ENCODE data around the gene LRRC26.

The LRRC26 gene

GRCh38 chr9:137184881-137185660 is 15.2 kb upstream of the LRRC26 start:
- no peak overlapping the region for H3K9ac ChIP-seq (ENCODE audit: low read length in 5 of 5)
- H3K27ac ChIP-seq (ENCODE audit: low read depth, low read length), result no peak overlapping the region
- no peak overlapping the region for H3K4me3 ChIP-seq (ENCODE audit: low read depth in 1 of 5, low read length in 5 of 5)
- peaks cover 0 to 68% (median 64%) of the 10 kb centered on the region in 5 donors for H3K36me3 ChIP-seq (ENCODE audit: control insufficient read depth in 5 of 5, insufficient read depth in 5 of 5, low read length in 5 of 5)
- H3K4me1 ChIP-seq (ENCODE audit: control insufficient read depth in 5 of 5, insufficient read depth in 5 of 5, low read length in 5 of 5), result peaks cover 9 to 49% (median 37%) of the 10 kb centered on the region in 5 donors
- no peaks in the 10 kb centered on the region for H3K9me3 ChIP-seq (ENCODE audit: control insufficient read depth in 5 of 5, low read length in 5 of 5)
- H3K27me3 ChIP-seq (ENCODE audit: control insufficient read depth in 5 of 5, insufficient read depth in 4 of 5, low read length in 5 of 5), result no peaks in the 10 kb centered on the region

DNA sequence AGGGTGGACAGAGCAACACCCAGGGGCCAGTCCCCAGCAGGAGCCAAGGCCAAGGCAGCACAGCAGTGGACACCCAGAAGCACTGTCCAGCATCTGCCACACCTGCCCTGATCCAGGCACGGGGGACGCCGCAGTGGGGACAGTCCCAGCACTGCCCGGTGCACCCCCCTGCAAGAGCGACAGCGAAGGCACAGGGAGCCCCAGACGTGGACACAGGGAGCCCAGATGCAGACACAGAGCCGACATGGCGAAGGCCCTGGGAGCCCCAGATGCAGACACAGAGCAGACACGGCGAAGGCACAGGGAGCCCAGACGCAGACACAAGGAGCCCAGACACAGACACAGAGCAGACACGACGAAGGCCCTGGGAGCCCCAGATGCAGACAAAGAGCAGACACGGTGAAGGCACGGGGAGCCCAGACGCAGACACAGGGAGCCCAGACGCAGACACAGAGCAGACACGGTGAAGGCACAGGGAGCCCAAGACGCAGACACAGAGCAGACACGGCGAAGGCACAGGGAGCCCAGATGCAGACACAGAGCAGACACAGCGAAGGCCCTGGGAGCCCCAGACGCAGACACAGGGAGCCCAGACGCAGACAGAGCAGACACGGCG is 14.2 kb upstream of the LRRC26 start:
- Histone ChIP-seq H3K4me1 (ENCODE audit: control insufficient read depth in 5 of 5, insufficient read depth in 5 of 5, low read length in 5 of 5) (peaks cover 9 to 39% (median 27%) of the 10 kb centered on the region in 5 donors), H3K9me3 (ENCODE audit: control insufficient read depth in 5 of 5, low read length in 5 of 5) (no peaks in the 10 kb centered on the region), H3K27ac (ENCODE audit: low read depth, low read length) (no peak overlapping the region), H3K4me3 (ENCODE audit: low read depth in 1 of 5, low read length in 5 of 5) (no peak overlapping the region), H3K9ac (ENCODE audit: low read length in 5 of 5) (no peak overlapping the region), H3K27me3 (ENCODE audit: control insufficient read depth in 5 of 5, insufficient read depth in 4 of 5, low read length in 5 of 5) (no peaks in the 10 kb centered on the region), H3K36me3 (ENCODE audit: control insufficient read depth in 5 of 5, insufficient read depth in 5 of 5, low read length in 5 of 5) (peaks cover 0 to 74% (median 70%) of the 10 kb centered on the region in 5 donors)

DNA sequence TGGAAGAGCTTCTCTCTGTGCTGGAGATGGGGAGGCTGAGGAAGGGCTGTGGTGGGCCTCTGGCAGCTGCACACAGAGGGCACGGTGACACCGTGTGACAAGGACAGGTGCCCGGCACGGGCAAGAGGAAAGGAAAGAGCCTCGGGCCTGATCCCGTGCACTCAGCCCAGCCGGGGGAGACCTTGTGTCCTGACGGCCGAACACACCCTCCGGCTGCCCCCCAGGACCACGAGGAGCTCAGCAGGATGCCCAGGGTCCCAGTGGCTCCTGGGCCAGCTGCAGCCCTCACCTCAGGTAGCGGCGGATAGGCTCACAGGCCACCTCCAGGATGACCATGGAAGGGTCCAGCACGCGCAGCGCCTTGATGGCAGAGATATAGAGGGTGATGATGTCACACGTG is 13.0 kb upstream of the LRRC26 start:
- Histone ChIP-seq H3K9ac (ENCODE audit: low read length in 5 of 5) (no peak overlapping the region), H3K36me3 (ENCODE audit: control insufficient read depth in 5 of 5, insufficient read depth in 5 of 5, low read length in 5 of 5) (peaks cover 0 to 87% (median 82%) of the 10 kb centered on the region in 5 donors), H3K27me3 (ENCODE audit: control insufficient read depth in 5 of 5, insufficient read depth in 4 of 5, low read length in 5 of 5) (no peaks in the 10 kb centered on the region), H3K4me3 (ENCODE audit: low read depth in 1 of 5, low read length in 5 of 5) (no peak overlapping the region), H3K27ac (ENCODE audit: low read depth, low read length) (no peak overlapping the region), H3K9me3 (ENCODE audit: control insufficient read depth in 5 of 5, low read length in 5 of 5) (no peaks in the 10 kb centered on the region), H3K4me1 (ENCODE audit: control insufficient read depth in 5 of 5, insufficient read depth in 5 of 5, low read length in 5 of 5) (peaks cover 9 to 33% (median 22%) of the 10 kb centered on the region in 5 donors)

- Histone ChIP-seq H3K27me3 (ENCODE audit: control insufficient read depth in 5 of 5, insufficient read depth in 4 of 5, low read length in 5 of 5) (no peaks in the 10 kb centered on the region), H3K27ac (ENCODE audit: low read depth, low read length) (no peak overlapping the region)
Observed at GRCh38 chr9:137181680-137182079, 11.8 kb upstream of the LRRC26 start.

GRCh38 chr9:137180491-137180890 is 10.6 kb upstream of the LRRC26 start:
- no peaks in the 10 kb centered on the region for H3K27me3 ChIP-seq (ENCODE audit: control insufficient read depth in 5 of 5, insufficient read depth in 4 of 5, low read length in 5 of 5)
- no peak overlapping the region for H3K27ac ChIP-seq (ENCODE audit: low read depth, low read length)
- no peak overlapping the region for H3K9ac ChIP-seq (ENCODE audit: low read length in 5 of 5)
- no peak overlapping the region for H3K4me3 ChIP-seq (ENCODE audit: low read depth in 1 of 5, low read length in 5 of 5)
- no peaks in the 10 kb centered on the region for H3K9me3 ChIP-seq (ENCODE audit: control insufficient read depth in 5 of 5, low read length in 5 of 5)
- H3K4me1 ChIP-seq (ENCODE audit: control insufficient read depth in 5 of 5, insufficient read depth in 5 of 5, low read length in 5 of 5), result peaks cover 0 to 10% (median 0%) of the 10 kb centered on the region in 5 donors
- peaks cover 0 to 85% (median 79%) of the 10 kb centered on the region in 5 donors for H3K36me3 ChIP-seq (ENCODE audit: control insufficient read depth in 5 of 5, insufficient read depth in 5 of 5, low read length in 5 of 5)

More at GRCh38 chr9:137181680-137182079, 11.8 kb upstream of the LRRC26 start:
- Histone ChIP-seq H3K4me1 (ENCODE audit: control insufficient read depth in 5 of 5, insufficient read depth in 5 of 5, low read length in 5 of 5) (peaks cover 0 to 21% (median 10%) of the 10 kb centered on the region in 5 donors), H3K9me3 (ENCODE audit: control insufficient read depth in 5 of 5, low read length in 5 of 5) (no peaks in the 10 kb centered on the region), H3K36me3 (ENCODE audit: control insufficient read depth in 5 of 5, insufficient read depth in 5 of 5, low read length in 5 of 5) (peaks cover 0 to 96% (median 85%) of the 10 kb centered on the region in 5 donors), H3K4me3 (ENCODE audit: low read depth in 1 of 5, low read length in 5 of 5) (no peak overlapping the region), H3K9ac (ENCODE audit: low read length in 5 of 5) (no peak overlapping the region)

- peaks cover 0 to 78% (median 73%) of the 10 kb centered on the region in 5 donors for H3K36me3 ChIP-seq (ENCODE audit: control insufficient read depth in 5 of 5, insufficient read depth in 5 of 5, low read length in 5 of 5)
Observed at GRCh38 chr9:137179761-137180160, 9.9 kb upstream of the LRRC26 start.

GRCh38 chr9:137178939-137179630 is 9.2 kb upstream of the LRRC26 start:
- Histone ChIP-seq H3K4me3 (ENCODE audit: low read depth in 1 of 5, low read length in 5 of 5) (no peak overlapping the region), H3K9ac (ENCODE audit: low read length in 5 of 5) (no peak overlapping the region), H3K27ac (ENCODE audit: low read depth, low read length) (no peak overlapping the region), H3K4me1 (ENCODE audit: control insufficient read depth in 5 of 5, insufficient read depth in 5 of 5, low read length in 5 of 5) (peaks cover 0 to 4% (median 0%) of the 10 kb centered on the region in 5 donors), H3K9me3 (ENCODE audit: control insufficient read depth in 5 of 5, low read length in 5 of 5) (no peaks in the 10 kb centered on the region), H3K27me3 (ENCODE audit: control insufficient read depth in 5 of 5, insufficient read depth in 4 of 5, low read length in 5 of 5) (no peaks in the 10 kb centered on the region), H3K36me3 (ENCODE audit: control insufficient read depth in 5 of 5, insufficient read depth in 5 of 5, low read length in 5 of 5) (peaks cover 0 to 71% (median 66%) of the 10 kb centered on the region in 5 donors)

More at GRCh38 chr9:137179761-137180160, 9.9 kb upstream of the LRRC26 start:
- no peak overlapping the region for H3K9ac ChIP-seq (ENCODE audit: low read length in 5 of 5)
- no peak overlapping the region for H3K27ac ChIP-seq (ENCODE audit: low read depth, low read length)
- H3K9me3 ChIP-seq (ENCODE audit: control insufficient read depth in 5 of 5, low read length in 5 of 5), result no peaks in the 10 kb centered on the region
- H3K4me1 ChIP-seq (ENCODE audit: control insufficient read depth in 5 of 5, insufficient read depth in 5 of 5, low read length in 5 of 5), result peaks cover 0 to 5% (median 0%) of the 10 kb centered on the region in 5 donors
- no peaks in the 10 kb centered on the region for H3K27me3 ChIP-seq (ENCODE audit: control insufficient read depth in 5 of 5, insufficient read depth in 4 of 5, low read length in 5 of 5)
- no peak overlapping the region for H3K4me3 ChIP-seq (ENCODE audit: low read depth in 1 of 5, low read length in 5 of 5)

- H3K9me3 ChIP-seq (ENCODE audit: control insufficient read depth in 5 of 5, low read length in 5 of 5), result no peaks in the 10 kb centered on the region
- H3K27me3 ChIP-seq (ENCODE audit: control insufficient read depth in 5 of 5, insufficient read depth in 4 of 5, low read length in 5 of 5), result peaks cover 0 to 5% (median 0%) of the 10 kb centered on the region in 5 donors
- H3K27ac ChIP-seq (ENCODE audit: low read depth, low read length), result no peak overlapping the region
- no peak overlapping the region for H3K4me3 ChIP-seq (ENCODE audit: low read depth in 1 of 5, low read length in 5 of 5)
- peaks cover 0 to 4% (median 0%) of the 10 kb centered on the region in 5 donors for H3K4me1 ChIP-seq (ENCODE audit: control insufficient read depth in 5 of 5, insufficient read depth in 5 of 5, low read length in 5 of 5)
- no peak overlapping the region for H3K9ac ChIP-seq (ENCODE audit: low read length in 5 of 5)
- peaks cover 0 to 64% (median 59%) of the 10 kb centered on the region in 5 donors for H3K36me3 ChIP-seq (ENCODE audit: control insufficient read depth in 5 of 5, insufficient read depth in 5 of 5, low read length in 5 of 5)
Observed at GRCh38 chr9:137178201-137178938, 8.5 kb upstream of the LRRC26 start.

- no peak overlapping the region for H3K4me3 ChIP-seq (ENCODE audit: low read depth in 1 of 5, low read length in 5 of 5)
- no peak overlapping the region for H3K9ac ChIP-seq (ENCODE audit: low read length in 5 of 5)
- H3K27ac ChIP-seq (ENCODE audit: low read depth, low read length), result no peak overlapping the region
- H3K27me3 ChIP-seq (ENCODE audit: control insufficient read depth in 5 of 5, insufficient read depth in 4 of 5, low read length in 5 of 5), result peaks cover 0 to 22% (median 10%) of the 10 kb centered on the region in 5 donors
- no peaks in the 10 kb centered on the region for H3K9me3 ChIP-seq (ENCODE audit: control insufficient read depth in 5 of 5, low read length in 5 of 5)
- H3K36me3 ChIP-seq (ENCODE audit: control insufficient read depth in 5 of 5, insufficient read depth in 5 of 5, low read length in 5 of 5), result peaks cover 0 to 48% (median 43%) of the 10 kb centered on the region in 5 donors
- H3K4me1 ChIP-seq (ENCODE audit: control insufficient read depth in 5 of 5, insufficient read depth in 5 of 5, low read length in 5 of 5), result peaks cover 0 to 4% (median 0%) of the 10 kb centered on the region in 5 donors
Observed at GRCh38 chr9:137176302-137177182, 6.7 kb upstream of the LRRC26 start.
